NOMO-1 treated with dmso at 0.1 percent for 144 hours (cell line): ENCODE data around the gene C10orf71.

Source experiments
- DNase-seq: peaks from one replicate; lab custom pipeline; 2025; ENCODE audit not compliant: unreplicated experiment; lab: John Stamatoyannopoulos, UW

Gene C10orf71

DNA sequence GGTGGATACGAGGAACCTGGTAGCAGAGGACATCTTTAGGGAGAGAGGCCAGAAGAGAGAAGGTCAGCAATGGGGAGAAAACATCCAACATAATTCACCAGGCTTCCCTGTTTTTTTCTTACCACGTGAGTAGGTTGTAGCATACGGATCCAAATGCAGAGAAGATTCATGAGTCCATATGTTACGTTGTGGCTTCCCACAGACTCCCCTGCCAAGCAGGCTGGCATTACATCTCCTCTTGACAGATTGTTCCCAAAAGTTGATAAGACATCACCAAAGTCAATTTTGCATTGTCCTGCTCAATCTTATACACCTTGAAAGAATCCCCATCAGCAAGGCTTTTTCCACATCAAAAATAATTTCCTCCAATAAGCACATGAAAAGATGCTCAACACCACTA, 57.2 kb downstream of the C10orf71 start:
- DNase-seq, result no peak

- DNase-seq, result no peak
Observed at GRCh38 chr10:49356944-49357343, 58.0 kb downstream of the C10orf71 start.

DNA sequence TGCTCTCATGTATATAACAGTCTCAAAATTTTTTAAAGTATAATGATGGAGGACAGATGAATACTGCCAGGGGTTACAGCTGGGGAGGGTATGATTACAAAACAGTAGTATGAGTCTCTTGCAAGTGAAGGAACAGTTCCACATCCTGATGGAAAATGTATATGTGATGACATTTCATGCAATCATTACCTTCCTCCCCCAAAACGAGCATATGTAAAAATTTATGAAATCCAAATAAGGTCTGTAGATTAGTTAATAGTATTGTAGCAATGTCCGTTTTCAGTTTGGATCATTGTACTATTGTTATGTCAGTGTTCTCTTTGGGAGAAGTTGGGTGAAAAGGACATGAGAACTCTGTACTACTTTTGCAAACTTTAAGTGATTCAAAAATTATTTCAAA, 58.9 kb downstream of the C10orf71 start:
- DNase-seq, result no peak

DNA sequence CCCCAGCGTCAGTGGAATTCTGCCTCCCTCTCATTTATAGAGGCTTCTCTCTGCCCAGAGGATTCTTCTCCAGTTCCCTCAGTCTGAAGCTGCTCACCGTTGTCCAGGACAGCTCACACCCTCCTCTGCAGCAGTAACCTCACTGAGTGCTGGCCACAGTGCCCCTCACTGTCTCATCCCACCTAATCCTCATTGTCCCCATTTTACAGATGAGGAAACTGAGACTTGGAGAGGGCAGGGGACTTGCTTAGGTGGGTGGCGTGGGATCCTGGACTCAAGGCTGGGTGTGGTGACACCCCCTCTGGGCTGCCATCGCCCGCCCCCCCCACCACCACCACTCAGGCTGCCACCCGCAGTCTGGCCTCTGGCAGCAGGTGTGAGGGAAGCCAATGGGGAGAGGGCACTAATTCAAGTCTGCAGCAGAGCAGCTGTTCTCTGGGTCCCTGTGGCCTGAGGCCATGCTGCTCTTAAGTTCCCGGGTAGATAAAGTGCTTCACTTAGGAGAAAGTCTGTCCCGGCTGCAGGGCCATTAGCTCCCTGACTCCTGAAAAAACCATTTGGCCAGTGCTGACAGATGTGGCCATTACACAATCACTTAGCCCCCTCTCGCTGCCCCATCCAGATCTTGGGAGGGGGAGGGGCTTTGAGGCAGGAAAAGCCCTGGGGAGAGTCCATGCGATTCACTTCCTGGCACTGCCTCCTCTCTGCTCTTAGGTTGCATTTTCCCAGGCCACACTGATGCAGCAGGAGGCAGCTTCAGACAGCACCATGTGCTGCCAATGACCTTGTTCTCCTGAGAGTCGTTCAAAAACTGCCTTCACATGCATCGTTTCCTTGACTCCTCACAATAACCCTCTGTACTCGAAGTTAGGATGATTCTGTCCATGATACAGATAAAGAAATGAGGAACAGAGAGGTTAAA, 60.6 kb downstream of the C10orf71 start:
- DNase-seq, result no peak

DNA sequence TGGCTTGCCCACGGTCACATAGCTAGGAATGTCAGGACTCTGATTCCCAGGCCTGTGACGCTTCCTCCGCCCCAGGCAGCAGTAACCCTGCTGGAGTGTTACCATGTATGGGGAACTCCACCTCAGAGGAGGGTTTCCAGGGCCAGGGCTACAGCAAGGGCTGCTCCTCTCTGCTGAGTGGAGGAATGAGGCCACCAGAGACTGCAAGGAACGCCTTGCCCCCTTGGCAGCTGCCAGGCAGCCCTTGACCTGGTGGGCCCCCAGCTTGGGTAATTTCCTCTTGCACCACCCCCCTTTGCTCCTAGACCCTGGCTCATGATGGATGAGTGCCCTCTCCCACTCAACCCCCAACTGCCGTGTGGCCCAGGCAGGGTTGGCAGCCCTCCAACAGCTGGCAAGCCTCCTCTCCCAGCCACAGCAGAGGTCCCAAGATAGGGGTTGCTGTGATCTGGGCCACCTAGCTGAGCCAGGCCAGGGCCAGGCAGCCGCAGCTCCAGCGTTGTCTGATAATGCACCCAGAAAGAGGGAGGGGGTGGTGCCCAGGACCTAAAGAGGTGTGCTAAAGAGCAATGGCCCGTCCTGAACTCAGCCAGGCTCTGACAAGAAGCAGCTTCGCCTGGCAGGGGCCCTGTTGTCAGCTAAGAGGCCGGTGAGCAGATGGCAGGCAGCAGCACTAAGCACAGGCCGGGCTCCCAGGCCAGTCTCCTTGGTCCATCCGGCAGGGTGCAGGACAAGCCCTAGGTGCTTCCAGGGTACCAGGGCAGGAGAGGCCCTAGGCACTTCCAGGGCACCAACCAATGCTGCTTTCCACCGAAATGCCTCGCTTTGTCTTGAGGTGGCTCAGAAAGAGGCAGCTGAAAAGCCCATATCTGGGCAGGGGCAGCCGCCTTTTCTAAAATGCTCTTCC, 61.6 kb downstream of the C10orf71 start:
- DNase-seq, result no peak

DNA sequence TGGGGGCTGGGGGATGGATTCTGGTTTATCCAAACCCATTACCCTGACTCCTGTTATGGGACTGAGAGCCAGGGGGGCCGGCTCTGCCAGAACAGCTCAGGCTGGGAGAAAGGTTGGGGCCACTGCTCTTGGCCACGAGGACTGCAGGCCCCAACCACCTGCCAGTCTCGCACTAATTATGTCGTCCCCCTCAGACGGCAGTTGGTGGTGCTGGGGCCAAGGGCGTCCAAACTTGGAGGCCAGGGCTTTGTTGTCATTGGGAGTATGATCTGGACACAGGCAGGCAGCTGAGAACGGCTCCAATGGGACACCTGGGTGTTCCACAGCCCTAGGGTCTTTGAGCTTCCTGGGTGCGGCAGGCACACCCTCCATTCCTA, 62.2 kb downstream of the C10orf71 start:
- no peak for DNase-seq

DNA sequence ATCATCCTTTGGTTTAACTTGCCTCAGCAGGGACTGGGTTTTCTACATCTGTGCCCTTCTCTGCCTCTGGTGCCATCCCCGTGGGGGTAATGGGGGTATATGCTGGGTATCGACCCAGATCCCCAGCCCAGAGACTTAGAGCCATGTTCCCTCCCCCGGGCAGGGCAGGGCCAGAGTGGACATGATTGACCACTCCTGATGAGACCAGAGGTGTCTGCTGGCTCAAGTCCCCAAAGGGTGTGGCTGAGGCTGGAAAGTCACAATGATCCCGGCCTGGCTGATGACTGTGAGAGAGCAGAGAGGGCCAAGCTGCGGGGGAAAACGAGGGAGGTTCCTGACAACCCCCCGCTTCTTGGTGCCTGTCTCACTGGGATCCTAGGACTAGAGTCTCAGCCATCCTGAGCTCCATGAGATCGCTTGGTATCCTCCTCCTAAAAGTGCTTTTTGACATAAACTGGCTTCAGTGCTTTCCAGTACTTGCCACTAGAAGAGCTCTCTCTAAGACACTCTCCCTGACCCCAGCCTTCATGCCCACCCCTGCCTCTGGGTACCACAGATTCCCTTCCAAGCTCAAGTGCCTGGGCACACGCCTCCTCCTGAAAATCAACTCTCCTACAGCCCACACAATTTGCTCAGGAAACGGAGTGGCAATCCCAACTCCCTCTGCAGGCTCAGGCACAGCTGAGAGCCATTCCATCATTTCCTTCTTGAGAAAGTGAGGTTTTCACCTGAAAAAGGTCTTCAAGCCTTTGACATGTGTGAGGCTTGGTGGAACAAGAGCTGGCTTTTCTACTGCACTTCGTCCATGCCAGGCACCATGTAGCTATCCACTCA, 63.0 kb downstream of the C10orf71 start:
- no peak for DNase-seq

GRCh38 chr10:49362596-49363260, 63.8 kb downstream of the C10orf71 start:
- peak; percentile 9 for DNase-seq

DNA sequence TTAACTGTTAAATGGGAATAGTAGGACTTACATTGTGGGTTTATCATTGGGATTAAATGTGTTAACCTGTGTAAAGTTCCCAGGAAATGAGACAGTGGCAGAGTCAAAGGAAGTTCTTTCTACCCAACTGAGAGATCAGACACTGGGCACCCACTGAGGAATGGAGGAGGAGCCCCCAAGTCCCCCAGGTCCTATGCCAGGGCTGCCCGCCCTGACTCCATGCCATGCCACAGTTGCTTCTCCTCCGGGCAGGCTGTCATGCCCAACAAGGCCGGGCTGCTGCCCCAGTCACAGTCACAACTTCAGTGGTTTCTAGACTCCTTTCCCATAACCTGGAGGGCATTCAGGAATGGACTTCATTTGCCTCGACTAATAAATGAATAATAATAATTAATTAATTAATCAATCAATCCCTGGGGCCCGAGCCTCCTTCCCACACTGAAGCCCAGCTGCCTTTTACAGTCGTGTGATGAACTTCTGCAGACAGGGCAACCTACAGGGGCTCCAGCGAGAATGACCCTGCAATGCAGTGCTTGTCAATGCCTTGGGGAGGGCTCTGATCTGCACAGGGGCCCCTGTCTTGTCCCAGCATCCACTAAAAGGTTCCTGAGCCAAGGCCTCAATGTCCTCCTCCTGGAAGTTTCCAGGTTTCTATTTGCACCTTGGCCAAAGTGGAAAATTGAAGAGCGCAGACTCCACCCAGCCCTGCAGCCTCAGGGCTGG, 64.5 kb downstream of the C10orf71 start:
- no peak for DNase-seq

- no peak for DNase-seq
Observed at GRCh38 chr10:49364051-49364450, 65.1 kb downstream of the C10orf71 start.

DNA sequence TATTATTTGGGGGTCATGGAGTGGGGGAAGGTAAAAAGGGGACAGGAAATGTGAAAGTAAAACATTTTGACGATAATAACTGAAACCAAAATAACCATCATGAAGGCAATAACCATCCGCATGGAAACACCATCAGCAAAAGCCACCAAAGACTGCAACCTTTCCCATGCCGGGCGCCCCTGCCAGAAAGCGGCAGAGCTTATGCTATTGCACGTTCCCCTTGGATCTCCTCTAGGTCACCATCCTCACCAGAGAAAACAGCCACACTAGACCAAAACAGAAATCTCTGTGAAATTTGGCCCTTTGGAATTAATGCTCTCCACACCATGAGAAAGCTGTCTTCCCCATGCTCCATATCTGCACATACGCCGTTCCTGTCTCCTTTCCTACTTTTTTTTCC, 65.8 kb downstream of the C10orf71 start:
- DNase-seq, result no peak

DNA sequence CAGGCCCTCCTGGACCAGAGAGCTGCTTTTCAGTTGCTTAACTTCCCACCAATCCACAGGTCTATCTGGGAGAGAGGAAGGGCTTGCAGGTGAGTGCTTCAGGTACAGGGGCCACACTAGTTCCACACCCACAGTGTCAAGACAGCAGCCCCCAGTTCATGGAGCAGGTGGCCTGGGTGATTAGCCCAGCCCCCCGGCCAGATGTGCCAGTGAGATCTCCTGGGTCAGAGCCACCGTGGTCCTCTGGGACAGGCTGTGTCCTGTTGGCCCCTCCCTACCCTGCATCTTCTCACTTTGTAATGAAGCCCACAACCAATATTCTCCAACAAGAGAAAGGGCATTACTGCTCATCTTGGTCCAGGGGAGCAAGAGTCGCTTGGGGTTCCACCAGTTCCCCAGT, 66.3 kb downstream of the C10orf71 start:
- no peak for DNase-seq

GRCh38 chr10:49365675-49366415, 66.9 kb downstream of the C10orf71 start:
- DNase-seq, result no peak

DNA sequence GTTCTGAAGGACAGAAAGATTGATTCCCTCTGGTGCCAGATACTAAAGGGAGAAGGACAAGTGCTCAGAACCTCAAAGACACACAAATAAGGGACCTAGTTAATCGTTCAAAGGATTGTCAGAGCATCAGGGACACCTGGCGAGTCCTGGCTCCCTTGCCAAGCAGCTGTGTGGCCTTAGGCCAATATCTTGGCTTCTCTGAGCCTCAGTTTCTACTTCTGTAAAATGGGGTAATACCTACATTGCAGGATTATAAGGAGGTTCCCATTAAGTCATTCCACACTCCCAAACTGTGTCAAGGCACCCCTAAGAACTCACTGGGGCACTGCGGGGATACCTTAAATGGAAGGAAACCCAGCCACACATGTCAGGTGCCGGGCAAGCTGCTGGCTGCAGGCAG, 67.5 kb downstream of the C10orf71 start:
- no peak for DNase-seq

DNA sequence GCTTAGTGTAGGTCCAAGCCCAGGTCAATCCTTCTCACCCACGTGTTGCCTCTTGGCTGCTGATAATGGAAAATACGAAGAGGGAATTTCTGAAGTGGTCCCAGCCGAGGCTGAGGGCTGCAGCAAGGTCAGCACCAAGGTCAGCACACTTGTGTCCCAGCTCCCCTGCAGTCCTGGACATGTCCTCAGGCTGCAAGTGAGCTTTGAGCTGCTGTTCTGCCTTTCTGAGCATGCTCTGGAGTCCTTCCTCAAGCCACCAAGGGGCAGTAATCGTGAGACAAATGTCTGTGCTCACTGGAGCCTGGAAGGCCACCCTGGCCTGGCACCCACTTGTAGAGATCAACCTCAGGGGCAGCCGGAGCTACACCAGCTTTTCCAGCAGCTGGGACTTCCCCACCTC, 68.6 kb downstream of the C10orf71 start:
- DNase-seq, result no peak

- no peak for DNase-seq
Observed at GRCh38 chr10:49368256-49368655, 69.3 kb downstream of the C10orf71 start.

DNA sequence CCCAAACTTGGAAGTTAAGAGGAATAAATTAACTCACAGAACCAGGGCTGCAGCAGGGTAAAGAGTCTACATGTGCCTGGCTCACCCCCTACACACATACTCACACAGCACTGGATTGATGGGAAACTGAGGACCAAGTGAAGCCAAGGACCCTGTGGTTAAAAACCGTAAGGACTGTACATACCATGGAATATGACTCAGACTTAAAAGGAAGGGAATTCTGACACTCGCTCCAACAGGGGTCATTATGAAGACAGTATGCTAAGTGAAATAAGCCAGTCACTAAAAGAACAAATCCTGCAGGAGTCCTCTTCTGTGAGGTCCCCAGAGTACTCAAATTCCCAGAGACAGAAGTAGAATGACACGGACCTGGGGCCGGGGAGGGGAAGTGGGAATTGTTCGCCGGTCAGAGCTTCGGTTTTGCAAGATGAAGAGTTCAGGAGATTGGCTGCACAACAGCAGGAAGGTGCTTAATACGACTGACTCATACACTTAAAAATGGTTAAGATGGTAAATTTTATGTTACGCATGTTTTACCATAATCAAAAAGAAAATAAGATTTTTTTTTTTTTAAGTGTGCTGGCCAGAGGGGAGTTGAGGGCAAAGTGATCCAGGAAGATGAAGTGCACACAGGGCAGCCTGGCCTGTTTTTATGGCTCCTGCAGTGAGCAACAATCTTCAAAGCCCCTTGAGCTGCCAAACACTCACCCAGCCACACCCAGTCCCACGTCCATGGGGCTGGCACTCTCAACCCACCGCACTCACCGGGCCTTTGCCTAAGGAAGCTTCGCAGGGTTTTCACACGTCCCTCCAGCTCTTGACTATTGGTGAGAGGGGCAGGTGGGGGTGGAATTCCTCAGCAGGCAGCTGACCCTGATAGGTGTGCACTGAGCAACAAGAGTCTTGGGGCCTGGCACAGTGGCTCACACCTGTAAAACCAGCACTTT, 70.5 kb downstream of the C10orf71 start:
- no peak for DNase-seq
